Activated naive CD8-positive, alpha-beta T cell treated with anti-CD3 and anti-CD28 coated beads, Interleukin-2, amount 10 ng/mL, durations not matched to agents 7 days and 5 days (primary cell): ENCODE results near the gene PAX5. TPM values are rescaled to one million over a fixed set of nuclear protein-coding genes. Genes with fewer than 3 reads are reported as not detected.

Experiments used
- ATAC-seq: fragments of 150-1000 bp; cut with Tn5 transposase; one replicate; pipeline ENCODE4 v1.10.0; 2021; ENCODE audit warnings: low read depth, moderate library complexity
- POLR2A ChIA-PET: fragments of 350-600 bp; sonication (Branson Sonifier 250); formaldehyde crosslinking; loops from one replicate; lab custom pipeline; 2021; ENCODE audit warnings: antibody characterized with exemption; lab: Charles Lee
- DNase-seq: peaks from one replicate; pipeline ENCODE4 v3.0.0; 2021
- H3K27ac Mint-ChIP-seq: one replicate; pipeline ENCODE4 v1.8.0; 2022; ENCODE audit warnings: mild to moderate bottlenecking, mixed read lengths
- H3K27me3 Mint-ChIP-seq: one replicate; pipeline ENCODE4 v1.8.0; 2022; ENCODE audit warnings: mild to moderate bottlenecking, moderate library complexity, mixed read lengths
- H3K36me3 Mint-ChIP-seq: one replicate; pipeline ENCODE4 v1.8.0; 2021; ENCODE audit warnings: mild to moderate bottlenecking, mixed read lengths
- H3K4me1 Mint-ChIP-seq: one replicate; pipeline ENCODE4 v1.8.0; 2021; ENCODE audit warnings: mixed read lengths
- H3K4me3 Mint-ChIP-seq: one replicate; pipeline ENCODE4 v1.8.0; 2022; ENCODE audit warnings: mild to moderate bottlenecking, moderate library complexity, mixed read lengths
- H3K9me3 Mint-ChIP-seq: one replicate; pipeline ENCODE4 v1.8.0; 2021; ENCODE audit warnings: mixed read lengths
- total RNA-seq, 2 experiments: library from RNA; stranded (reverse); gene quantifications; one replicate each; pipeline ENCODE4 v1.2.3, GENCODE V29; 2021

Gene PAX5
- total RNA-seq, 2 experiments from 2014 or later = 0.89 to 1.1 TPM

GRCh38 chr9:36906492-36906891 lies 127.6 kb downstream of the PAX5 start:
- DNase-seq (no peak), ATAC-seq (no peak)
- Mint-ChIP-seq H3K9me3 (no peaks in the 10 kb centered on the region), H3K4me1 (peaks cover 11% of the 10 kb centered on the region), H3K27me3 (peaks cover 48% of the 10 kb centered on the region), H3K36me3 (no peaks in the 10 kb centered on the region), H3K4me3 (no peak overlapping the region), H3K27ac (no peak overlapping the region)
- POLR2A ChIA-PET = interaction anchor here (1.5 kb wide), 1 partner anchor 30 kb away, joined by 3 read pairs; no protein-coding TSS in a partner anchor

- peaks cover 39% of the 10 kb centered on the region for H3K27me3 Mint-ChIP-seq
These were observed 128.7 kb downstream of the PAX5 start for GRCh38 chr9:36905101-36906066.

GRCh38 chr9:36903541-36904435 lies 130.3 kb downstream of the PAX5 start:
- H3K4me3 Mint-ChIP-seq = no peak overlapping the region
- ATAC-seq = peak; percentile 50
- H3K9me3 Mint-ChIP-seq = no peaks in the 10 kb centered on the region
- H3K27ac Mint-ChIP-seq = no peak overlapping the region
- H3K27me3 Mint-ChIP-seq = peaks cover 38% of the 10 kb centered on the region
- H3K36me3 Mint-ChIP-seq = no peaks in the 10 kb centered on the region
- no peak for DNase-seq
- POLR2A ChIA-PET = no interaction called here
- H3K4me1 Mint-ChIP-seq = peaks cover 11% of the 10 kb centered on the region

More at GRCh38 chr9:36905101-36906066, 128.7 kb downstream of the PAX5 start:
- DNase-seq (no peak), ATAC-seq (no peak)
- Mint-ChIP-seq H3K9me3 (no peaks in the 10 kb centered on the region), H3K4me1 (peaks cover 11% of the 10 kb centered on the region), H3K27ac (no peak overlapping the region), H3K4me3 (no peak overlapping the region), H3K36me3 (no peaks in the 10 kb centered on the region)
- POLR2A ChIA-PET = interaction anchor here (1.5 kb wide), 1 partner anchor 28 kb away, joined by 3 read pairs; no protein-coding TSS in a partner anchor

- POLR2A ChIA-PET = no interaction called here
- H3K27ac Mint-ChIP-seq = no peak overlapping the region
- no peak for ATAC-seq
- H3K9me3 Mint-ChIP-seq = no peaks in the 10 kb centered on the region
- no peaks in the 10 kb centered on the region for H3K36me3 Mint-ChIP-seq
- DNase-seq = no peak
- H3K4me1 Mint-ChIP-seq = peaks cover 11% of the 10 kb centered on the region
- peaks cover 35% of the 10 kb centered on the region for H3K27me3 Mint-ChIP-seq
- H3K4me3 Mint-ChIP-seq = no peak overlapping the region
These were observed 131.1 kb downstream of the PAX5 start for GRCh38 chr9:36902861-36903524.

GRCh38 chr9:36902080-36902716 lies 131.9 kb downstream of the PAX5 start:
- Mint-ChIP-seq H3K27ac (no peak overlapping the region), H3K36me3 (no peaks in the 10 kb centered on the region), H3K4me3 (no peak overlapping the region), H3K27me3 (peaks cover 32% of the 10 kb centered on the region), H3K9me3 (no peaks in the 10 kb centered on the region), H3K4me1 (peaks cover 11% of the 10 kb centered on the region)
- ATAC-seq = no peak
- POLR2A ChIA-PET = no interaction called here
- no peak for DNase-seq

GRCh38 chr9:36901528-36901927 lies 132.5 kb downstream of the PAX5 start:
- POLR2A ChIA-PET = no interaction called here
- Mint-ChIP-seq H3K27ac (no peak overlapping the region), H3K9me3 (no peaks in the 10 kb centered on the region), H3K4me1 (peaks cover 11% of the 10 kb centered on the region), H3K27me3 (peaks cover 30% of the 10 kb centered on the region), H3K4me3 (no peak overlapping the region), H3K36me3 (no peaks in the 10 kb centered on the region)
- ATAC-seq (no peak), DNase-seq (no peak)

- no peak overlapping the region for H3K27ac Mint-ChIP-seq
- no peak overlapping the region for H3K4me3 Mint-ChIP-seq
- peaks cover 23% of the 10 kb centered on the region for H3K27me3 Mint-ChIP-seq
- DNase-seq = no peak
- H3K9me3 Mint-ChIP-seq = no peaks in the 10 kb centered on the region
- no peaks in the 10 kb centered on the region for H3K36me3 Mint-ChIP-seq
- POLR2A ChIA-PET = no interaction called here
- no peak for ATAC-seq
- peaks cover 11% of the 10 kb centered on the region for H3K4me1 Mint-ChIP-seq
These were observed 133.2 kb downstream of the PAX5 start for GRCh38 chr9:36900856-36901220.

- H3K36me3 Mint-ChIP-seq = no peaks in the 10 kb centered on the region
- H3K9me3 Mint-ChIP-seq = no peaks in the 10 kb centered on the region
- peaks cover 18% of the 10 kb centered on the region for H3K27me3 Mint-ChIP-seq
- H3K27ac Mint-ChIP-seq = no peak overlapping the region
- ATAC-seq (no peak), DNase-seq (no peak)
- no peak overlapping the region for H3K4me3 Mint-ChIP-seq
- peaks cover 11% of the 10 kb centered on the region for H3K4me1 Mint-ChIP-seq
- POLR2A ChIA-PET = no interaction called here
These were observed 133.8 kb downstream of the PAX5 start for GRCh38 chr9:36900136-36900855.

GRCh38 chr9:36899406-36899805 lies 134.7 kb downstream of the PAX5 start:
- Mint-ChIP-seq H3K27me3 (peaks cover 18% of the 10 kb centered on the region), H3K27ac (no peak overlapping the region)

GRCh38 chr9:36898431-36899020 lies 135.5 kb downstream of the PAX5 start:
- Mint-ChIP-seq H3K4me3 (no peak overlapping the region), H3K27ac (no peak overlapping the region), H3K27me3 (peaks cover 18% of the 10 kb centered on the region), H3K9me3 (no peaks in the 10 kb centered on the region), H3K36me3 (no peaks in the 10 kb centered on the region), H3K4me1 (no peaks in the 10 kb centered on the region)
- DNase-seq = no peak
- no peak for ATAC-seq
- POLR2A ChIA-PET = no interaction called here

More at GRCh38 chr9:36899406-36899805, 134.7 kb downstream of the PAX5 start:
- POLR2A ChIA-PET = no interaction called here
- no peaks in the 10 kb centered on the region for H3K9me3 Mint-ChIP-seq
- H3K4me1 Mint-ChIP-seq = peaks cover 8% of the 10 kb centered on the region
- no peak for ATAC-seq
- H3K4me3 Mint-ChIP-seq = no peak overlapping the region
- DNase-seq = no peak
- H3K36me3 Mint-ChIP-seq = no peaks in the 10 kb centered on the region

GRCh38 chr9:36897478-36897877 lies 136.6 kb downstream of the PAX5 start:
- no peaks in the 10 kb centered on the region for H3K36me3 Mint-ChIP-seq
- ATAC-seq (no peak), DNase-seq (no peak)
- H3K27me3 Mint-ChIP-seq = peaks cover 18% of the 10 kb centered on the region
- no peaks in the 10 kb centered on the region for H3K9me3 Mint-ChIP-seq
- POLR2A ChIA-PET = no interaction called here
- H3K4me3 Mint-ChIP-seq = no peak overlapping the region
- H3K27ac Mint-ChIP-seq = no peak overlapping the region
- H3K4me1 Mint-ChIP-seq = no peaks in the 10 kb centered on the region

GRCh38 chr9:36897019-36897418 lies 137.0 kb downstream of the PAX5 start:
- Mint-ChIP-seq H3K27me3 (peaks cover 16% of the 10 kb centered on the region), H3K4me1 (no peaks in the 10 kb centered on the region)

More at GRCh38 chr9:36897019-36897418, 137.0 kb downstream of the PAX5 start:
- no peak for ATAC-seq
- H3K27ac Mint-ChIP-seq = no peak overlapping the region
- no peak overlapping the region for H3K4me3 Mint-ChIP-seq
- H3K36me3 Mint-ChIP-seq = no peaks in the 10 kb centered on the region
- POLR2A ChIA-PET = no interaction called here
- H3K9me3 Mint-ChIP-seq = no peaks in the 10 kb centered on the region
- DNase-seq = no peak
